ENCODE measurements around the gene OR8K1. TPM values are rescaled to one million over a fixed set of nuclear protein-coding genes. Genes with fewer than 3 reads are reported as not detected.

Gene OR8K1
- polyA plus RNA-seq = not detected in 2 replicates

DNA sequence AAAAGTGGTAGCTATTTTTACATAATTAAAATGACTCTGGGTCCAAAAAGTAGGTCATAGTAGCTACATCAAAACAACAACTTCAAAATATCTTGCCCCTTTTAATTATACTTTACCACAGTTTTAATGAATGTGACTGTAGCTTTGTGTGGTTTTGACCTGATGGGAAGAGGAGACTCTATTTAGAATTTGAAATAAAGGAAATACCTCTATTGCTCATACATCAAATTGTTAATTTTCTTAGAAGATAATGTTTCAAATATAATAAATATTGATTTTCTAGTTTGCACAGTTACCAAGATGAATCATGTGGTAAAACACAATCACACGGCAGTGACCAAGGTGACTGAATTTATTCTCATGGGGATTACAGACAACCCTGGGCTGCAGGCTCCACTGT lies at the start of gene OR8K1:
TSS of gene OR8K1 (plus strand) at position 301 of the 400 bp plus-strand sequence. CDS start at position 301, 0 bp downstream.

DNA sequence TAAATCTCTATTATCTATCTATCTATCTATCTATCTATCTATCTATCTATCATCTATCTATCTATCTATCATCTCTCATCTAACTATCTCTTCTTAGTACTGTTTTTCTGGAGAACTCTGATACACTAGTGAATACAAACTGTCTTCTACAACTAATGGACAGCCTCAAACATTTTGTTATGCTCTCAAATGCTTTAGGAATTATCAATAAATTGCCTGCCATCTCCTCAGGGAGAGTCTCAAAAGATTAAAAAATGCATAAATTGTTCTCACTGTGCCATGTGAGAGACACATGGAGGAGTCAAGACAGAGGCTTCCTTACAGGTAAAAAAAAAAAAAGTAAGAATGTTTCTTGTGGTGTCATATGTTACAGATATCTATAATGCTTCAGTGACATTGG lies 31.0 kb upstream of the OR8K1 start, which contains the start of gene OR8K3:
TSS of gene OR8K3 (plus strand) at position 301 of the 400 bp plus-strand sequence. CDS start 3,163 bp downstream, outside the sequence.

DNA sequence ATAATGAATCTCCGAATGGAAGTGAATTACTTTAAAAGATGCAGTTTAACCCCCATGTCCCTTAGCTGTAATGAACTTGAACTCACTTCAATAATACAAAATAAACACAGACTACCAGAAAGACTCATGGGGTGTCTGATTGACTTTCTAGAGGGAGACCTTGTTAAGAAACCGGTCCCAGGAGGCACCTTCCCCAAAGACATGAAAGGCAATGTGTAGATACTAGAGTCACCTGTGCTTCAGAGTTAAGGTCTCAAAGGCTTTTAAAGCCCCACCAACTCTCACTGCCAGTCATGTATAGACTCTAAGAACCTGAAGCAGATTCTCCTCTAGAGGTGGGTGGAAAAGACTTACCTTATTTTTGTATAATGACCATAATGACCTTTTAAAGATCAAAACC lies 8.2 kb downstream of the OR8K1 start, which contains the start of gene OR8J1:
TSS of gene OR8J1 (plus strand) at position 301 of the 400 bp plus-strand sequence. CDS start 5,956 bp downstream, outside the sequence.

DNA sequence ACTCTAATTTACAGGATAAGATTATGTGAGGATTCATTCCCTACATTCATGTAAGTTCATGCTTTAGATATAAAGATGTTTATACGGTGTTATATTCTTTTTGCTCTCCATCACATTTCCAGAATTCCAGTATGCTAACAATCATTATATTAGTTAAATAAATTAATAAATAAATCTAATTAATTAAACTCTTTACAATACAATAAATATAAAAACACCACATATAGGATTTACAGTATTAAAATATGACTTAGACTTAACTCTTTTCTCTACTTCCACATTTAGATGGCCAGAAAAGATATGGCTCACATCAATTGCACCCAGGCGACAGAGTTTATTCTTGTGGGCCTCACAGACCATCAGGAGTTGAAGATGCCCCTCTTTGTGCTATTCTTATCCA lies 29.5 kb downstream of the OR8K1 start, which contains the start of gene OR8U1:
TSS of gene OR8U1 (plus strand) at position 301 of the 400 bp plus-strand sequence. CDS start at position 301, 0 bp downstream.

Other genes starting within 250 kb of the OR8K1 start
- not detected in 2 replicates for gene OR8H2, start 242.4 kb upstream of the OR8K1 start, polyA plus RNA-seq
- not detected in 2 replicates for gene OR8H3, start 223.7 kb upstream of the OR8K1 start, polyA plus RNA-seq
- gene OR8J3, start 205.8 kb upstream of the OR8K1 start, polyA plus RNA-seq = not detected in 2 replicates
- gene OR8K5, start 185.7 kb upstream of the OR8K1 start, polyA plus RNA-seq = not detected in 2 replicates
- not detected in 2 replicates for gene OR5J2, start 169.4 kb upstream of the OR8K1 start, polyA plus RNA-seq
- not detected in 2 replicates for gene OR5T2, start 111.8 kb upstream of the OR8K1 start, polyA plus RNA-seq
- not detected in 2 replicates for gene OR5T3, start 93.8 kb upstream of the OR8K1 start, polyA plus RNA-seq
- not detected in 2 replicates for gene OR5T1, start 71.9 kb upstream of the OR8K1 start, polyA plus RNA-seq
- not detected in 2 replicates for gene OR8H1, start 53.8 kb upstream of the OR8K1 start, polyA plus RNA-seq
- gene OR8K3, start 30.9 kb upstream of the OR8K1 start, polyA plus RNA-seq = not detected in 2 replicates
- not detected in 2 replicates for gene OR8J1, start 8.3 kb downstream of the OR8K1 start, polyA plus RNA-seq
- gene OR8U1, start 29.6 kb downstream of the OR8K1 start, polyA plus RNA-seq = not detected in 2 replicates
- gene OR5AL1, start 66.7 kb downstream of the OR8K1 start, polyA plus RNA-seq = not detected in 2 replicates
- gene OR5M3, start 127.3 kb downstream of the OR8K1 start, polyA plus RNA-seq = not detected in 2 replicates
- not detected in 2 replicates for gene OR5M8, start 145.3 kb downstream of the OR8K1 start, polyA plus RNA-seq
- not detected in 2 replicates for gene OR5M11, start 197.2 kb downstream of the OR8K1 start, polyA plus RNA-seq
- gene OR5M10, start 231.7 kb downstream of the OR8K1 start, polyA plus RNA-seq = not detected in 2 replicates

All from Purkinje cell (primary cell).